Measurements from ENCODE around the gene AOAH.

GRCh38 chr7:36564489-36564888 is 159.8 kb downstream of the AOAH start:
- TF ChIP-seq CTCF (IDR thresholded peaks at IDR 0.05) (no peak), POLR2AphosphoS5 (IDR thresholded peaks at IDR 0.05) (no peak)
